Hematopoietic multipotent progenitor cell treated with erythropoietin and hydrocortisone succinate and interleukin-3 and kit ligand, for 6 days (in vitro differentiated cells): ENCODE data around the gene MYH2.

Source experiments
- DNase-seq: peaks from one replicate; pipeline ENCODE4 v3.0.0-alpha.2; 2015

Gene MYH2

GRCh38 chr17:10513299-10514067, 36.0 kb downstream of the MYH2 start:
- no peak for DNase-seq

DNA sequence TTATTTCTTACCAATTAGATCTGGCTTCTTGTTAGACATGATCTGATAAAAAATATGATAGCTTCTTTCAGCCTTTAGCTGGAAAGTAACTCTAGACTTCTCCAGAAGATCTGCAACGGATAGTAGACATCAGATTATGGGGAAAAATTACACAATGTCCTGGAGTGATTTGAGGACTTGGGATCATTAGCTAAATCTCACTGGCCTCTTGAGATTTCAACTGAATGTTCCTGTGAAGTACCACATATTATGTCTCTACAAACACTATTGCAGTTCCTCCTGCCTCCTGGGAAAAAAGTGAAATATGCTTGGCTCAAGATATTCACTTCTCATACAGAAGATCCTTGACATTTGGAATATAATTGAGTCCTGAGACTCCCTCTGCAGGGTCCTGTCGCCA, 36.6 kb downstream of the MYH2 start:
- DNase-seq = no peak

- DNase-seq = no peak
Observed at GRCh38 chr17:10499950-10500349, 49.5 kb downstream of the MYH2 start.

DNA sequence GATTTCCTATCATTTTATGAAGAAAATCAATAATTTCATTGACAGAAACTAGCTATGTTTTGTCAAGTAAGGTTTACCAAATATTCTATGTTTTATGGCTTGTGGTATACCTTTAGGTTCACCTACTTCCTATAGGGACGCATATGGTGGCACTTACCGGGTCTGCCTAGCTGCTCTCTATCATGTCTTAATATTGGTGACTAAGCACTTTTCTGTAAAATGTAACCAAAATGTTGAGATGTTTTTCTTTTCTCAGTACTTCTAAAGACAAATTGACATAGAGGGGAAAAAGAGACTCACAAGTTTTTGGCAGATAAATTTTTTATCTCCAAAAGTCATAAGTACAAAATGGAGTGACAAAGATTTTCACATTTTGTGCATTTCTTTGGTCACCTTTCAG, 57.5 kb downstream of the MYH2 start:
- DNase-seq = no peak

DNA sequence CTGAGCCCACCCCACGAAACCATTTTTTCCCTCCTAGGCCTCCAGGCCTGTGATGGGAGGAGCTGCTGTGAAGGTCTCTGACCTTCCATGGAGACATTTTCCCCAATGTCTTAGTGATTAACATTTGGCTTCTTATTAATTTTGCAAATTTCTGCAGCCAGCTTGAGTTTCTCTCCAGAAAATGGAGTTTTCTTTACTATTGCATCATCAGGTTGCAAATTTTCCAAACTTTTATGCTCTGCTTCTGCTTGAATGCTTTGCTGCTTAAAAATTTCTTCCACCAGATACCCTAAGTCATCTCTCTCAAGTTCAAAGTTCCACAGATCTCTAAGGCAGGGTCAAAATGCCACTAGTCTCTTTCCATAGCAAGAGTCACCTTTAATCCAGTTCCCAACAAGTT, 67.2 kb downstream of the MYH2 start:
- no peak for DNase-seq

DNA sequence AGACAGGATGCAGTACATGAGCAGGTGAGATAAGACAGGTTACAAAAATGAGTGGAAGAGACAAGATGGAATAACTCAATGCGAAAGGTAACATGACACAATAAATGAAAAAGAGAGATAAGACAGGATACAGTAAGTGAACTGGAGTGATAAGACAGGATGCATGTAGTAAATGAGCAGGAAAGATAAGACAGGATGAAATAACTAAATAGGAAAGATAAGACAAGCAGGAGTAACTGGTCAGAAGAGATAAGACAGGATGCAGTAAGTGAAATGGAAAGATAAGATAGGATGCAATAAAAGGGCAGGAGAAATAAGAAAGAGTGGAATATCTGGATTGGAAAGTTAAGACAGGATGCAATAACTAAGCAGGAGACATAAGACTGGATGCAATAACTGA, 71.8 kb downstream of the MYH2 start:
- DNase-seq = no peak

DNA sequence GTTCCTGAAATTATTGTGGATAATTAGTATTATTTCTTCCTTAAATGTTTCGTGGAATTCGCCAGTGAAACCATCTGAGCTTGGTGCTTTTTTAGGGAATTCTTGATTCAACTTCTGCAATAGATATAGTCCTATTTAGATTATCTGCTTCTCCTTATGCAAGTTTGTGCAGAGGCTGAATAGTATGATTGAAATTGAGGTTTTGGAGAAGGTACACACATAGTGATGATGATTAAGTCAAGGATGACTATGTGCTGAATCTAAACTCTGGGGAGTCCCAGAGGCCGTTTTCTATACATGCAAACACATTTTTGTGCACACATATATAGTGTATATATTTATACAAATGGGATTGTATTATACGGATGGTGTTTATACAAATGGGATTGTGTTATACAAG, 74.9 kb downstream of the MYH2 start:
- DNase-seq = no peak

- DNase-seq = no peak
Observed at GRCh38 chr17:10471858-10472257, 77.6 kb downstream of the MYH2 start.
